Activated naive CD4-positive, alpha-beta T cell (primary cell): ENCODE results near the gene HNRNPR.
A peak's percentile ranks its signal among the peaks of the same experiment; 100 is the strongest.
"Not testable (repeated sequence)": the region's sequence is repeated elsewhere in the genome, so short reads cannot be mapped to it uniquely, and the experiment has no call there.

ENCODE experiments used
- DNase-seq, 4 experiments: peaks; one replicate each; lab custom pipeline; 2025; lab: John Stamatoyannopoulos, UW

The HNRNPR gene

DNA sequence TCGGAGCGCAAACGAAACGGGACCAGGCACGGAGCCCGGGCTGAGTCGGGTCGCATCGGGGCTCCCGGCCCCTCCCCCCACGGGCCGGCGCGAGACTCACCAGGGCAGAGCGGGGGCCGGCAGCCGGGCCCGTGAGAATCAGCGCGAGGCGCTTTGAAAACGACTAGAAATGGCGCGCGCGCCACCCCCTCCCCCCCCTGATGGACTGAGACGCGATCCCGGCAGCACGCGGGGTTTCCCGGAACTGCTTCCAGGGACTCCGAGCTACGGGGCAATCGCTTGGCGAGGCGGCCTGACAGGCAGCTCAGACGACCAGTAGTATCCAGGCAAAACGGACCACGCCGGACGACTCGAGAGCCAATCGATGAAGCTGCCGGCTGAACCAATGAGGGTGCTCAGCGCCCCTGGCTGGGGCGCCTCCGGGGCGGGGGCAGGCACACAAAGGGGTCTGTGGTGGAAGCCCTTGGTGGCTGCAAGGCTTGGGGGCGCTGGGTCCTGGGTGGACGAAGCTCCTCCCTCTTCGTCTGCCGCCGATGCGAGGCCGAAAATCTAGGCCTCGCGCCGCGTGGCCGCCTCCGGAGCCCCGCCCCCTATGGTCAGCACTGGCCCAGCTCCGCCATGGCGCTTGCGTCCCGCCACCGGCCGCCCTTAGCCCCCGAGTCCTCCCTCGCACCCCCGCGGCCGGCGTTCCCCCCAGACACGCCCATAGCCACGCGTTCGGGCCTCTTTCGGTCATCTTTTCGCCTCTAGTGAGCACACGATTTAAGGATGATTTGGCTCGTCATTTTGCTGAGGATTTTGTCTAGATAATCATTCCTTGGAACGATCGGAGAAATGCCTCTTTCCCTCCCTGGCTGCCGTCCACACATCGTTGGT, at the start of gene HNRNPR:
HNRNPR (minus strand) TSS at position 174 of the 876 bp plus-strand sequence. CDS start 3,276 bp downstream, outside the sequence.
- DNase-seq = peak; percentile 90 to 98 (median 97)

- no peak for DNase-seq
Measured at GRCh38 chr1:23393706-23394105, 49.6 kb upstream of the HNRNPR start.

DNA sequence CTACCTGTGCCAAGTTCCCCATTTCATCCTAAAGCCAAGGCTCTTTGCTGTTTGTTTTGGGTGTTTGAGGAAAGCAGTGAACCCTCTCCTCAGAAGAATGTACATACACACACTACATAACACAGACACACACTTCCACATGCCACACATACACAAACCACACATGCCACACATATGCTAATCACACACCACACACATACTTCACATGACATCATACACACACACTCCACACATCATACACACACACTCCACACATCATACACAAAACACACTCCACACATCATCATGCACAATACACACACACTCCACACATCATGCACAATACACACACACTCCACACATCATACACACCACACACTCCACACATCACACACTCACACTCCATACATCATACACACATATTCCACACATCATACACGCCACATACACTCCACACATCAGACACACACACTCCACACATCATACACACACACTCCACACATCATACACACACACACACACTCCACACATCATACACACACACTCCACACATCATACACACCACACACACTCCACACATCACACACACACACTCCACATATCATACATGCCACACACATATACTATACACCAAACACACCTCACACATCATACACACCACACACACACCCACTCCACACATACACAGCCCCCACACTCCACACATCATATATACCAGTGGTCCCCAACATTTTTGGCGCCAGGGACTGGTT, 48.2 kb upstream of the HNRNPR start:
- DNase-seq = no peak

GRCh38 chr1:23389837-23390321, 45.8 kb upstream of the HNRNPR start:
- DNase-seq = no peak

- DNase-seq = no peak
Measured at GRCh38 chr1:23387494-23387893, 43.4 kb upstream of the HNRNPR start.

DNA sequence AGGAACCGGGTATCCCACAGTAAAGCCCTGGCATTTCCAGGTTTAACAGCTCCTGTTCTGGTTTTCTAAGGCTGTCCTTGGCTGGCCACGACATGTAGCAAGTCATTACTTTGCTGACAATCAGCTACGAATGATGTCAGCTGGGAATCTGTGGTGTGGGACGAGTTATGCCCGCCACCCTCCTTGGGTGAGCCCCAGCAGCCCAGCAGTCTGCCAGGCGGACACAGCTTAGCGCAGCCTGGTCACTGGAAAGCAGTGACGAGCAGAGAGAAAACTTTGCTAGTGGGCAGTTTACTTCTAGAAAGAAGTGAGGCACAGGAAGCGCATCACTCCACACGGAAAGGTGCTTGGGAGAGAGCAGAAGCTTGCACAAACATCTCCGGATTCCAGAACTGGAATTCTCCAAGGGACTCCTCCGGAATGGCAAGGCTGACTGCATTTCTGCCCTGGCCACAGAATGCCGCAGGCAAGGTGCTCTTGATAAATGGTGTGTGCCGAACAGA, 41.1 kb upstream of the HNRNPR start:
- DNase-seq = no peak

GRCh38 chr1:23384312-23385058, 40.4 kb upstream of the HNRNPR start:
- no peak for DNase-seq

GRCh38 chr1:23383577-23384311, 39.7 kb upstream of the HNRNPR start:
- no peak for DNase-seq

DNA sequence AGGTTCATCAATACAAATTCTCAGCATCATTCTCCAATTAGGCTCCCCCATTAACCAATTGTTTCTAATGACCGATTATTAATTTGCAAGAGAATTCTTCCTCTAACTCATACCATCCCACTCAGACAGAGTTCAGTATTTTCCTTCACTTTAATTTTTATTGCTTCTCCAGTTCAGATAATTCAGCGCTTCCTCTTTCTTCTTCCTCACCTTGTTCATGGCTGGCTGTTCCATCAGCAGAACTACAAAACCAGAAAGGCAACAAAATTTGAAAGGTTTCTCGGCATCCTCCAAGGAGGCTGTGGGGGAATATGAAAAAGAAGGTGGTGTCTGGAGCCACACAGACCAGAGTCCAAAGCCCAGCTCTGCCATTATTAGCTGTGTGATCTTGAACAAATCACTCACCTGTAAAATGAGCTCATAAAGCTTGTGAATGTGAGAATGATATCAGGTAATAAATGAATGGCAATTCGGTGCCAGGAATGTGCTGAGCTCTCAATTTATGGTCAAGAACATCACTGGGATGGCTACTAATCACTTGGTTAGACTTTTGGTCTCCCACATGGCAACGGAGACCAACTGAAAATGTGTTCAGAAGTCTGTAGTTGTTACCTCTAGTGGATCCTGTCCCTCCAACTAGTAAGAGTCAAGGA, 37.3 kb upstream of the HNRNPR start:
- DNase-seq = no peak

- no peak for DNase-seq
Measured at GRCh38 chr1:23380719-23381118, 36.6 kb upstream of the HNRNPR start.

DNA sequence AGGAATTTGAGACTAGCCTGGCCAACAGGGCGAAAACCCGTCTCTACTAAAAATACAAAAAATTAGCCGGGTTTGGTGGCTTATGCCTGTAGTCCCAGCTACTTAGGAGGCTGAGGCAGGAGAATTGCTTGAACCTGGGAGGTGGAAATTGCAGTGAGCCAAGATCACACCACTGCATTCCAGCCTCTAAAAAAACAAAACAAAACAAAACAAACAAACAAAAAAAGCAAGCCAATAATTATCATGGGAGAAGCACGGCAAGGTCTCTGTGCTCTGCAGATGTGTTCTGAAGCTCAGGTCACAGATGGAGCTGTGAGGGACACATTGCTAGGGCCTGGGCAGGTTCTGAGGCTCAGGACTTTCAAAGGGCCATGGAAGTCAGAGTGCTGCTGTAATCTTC, 36.2 kb upstream of the HNRNPR start:
- DNase-seq = not testable (repeated sequence)

- no peak for DNase-seq
Measured at GRCh38 chr1:23376890-23377811, 33.1 kb upstream of the HNRNPR start.

GRCh38 chr1:23374079-23374735, 30.1 kb upstream of the HNRNPR start:
- not testable (repeated sequence) for DNase-seq

- DNase-seq = no peak
Measured at GRCh38 chr1:23371987-23372880, 28.1 kb upstream of the HNRNPR start.

DNA sequence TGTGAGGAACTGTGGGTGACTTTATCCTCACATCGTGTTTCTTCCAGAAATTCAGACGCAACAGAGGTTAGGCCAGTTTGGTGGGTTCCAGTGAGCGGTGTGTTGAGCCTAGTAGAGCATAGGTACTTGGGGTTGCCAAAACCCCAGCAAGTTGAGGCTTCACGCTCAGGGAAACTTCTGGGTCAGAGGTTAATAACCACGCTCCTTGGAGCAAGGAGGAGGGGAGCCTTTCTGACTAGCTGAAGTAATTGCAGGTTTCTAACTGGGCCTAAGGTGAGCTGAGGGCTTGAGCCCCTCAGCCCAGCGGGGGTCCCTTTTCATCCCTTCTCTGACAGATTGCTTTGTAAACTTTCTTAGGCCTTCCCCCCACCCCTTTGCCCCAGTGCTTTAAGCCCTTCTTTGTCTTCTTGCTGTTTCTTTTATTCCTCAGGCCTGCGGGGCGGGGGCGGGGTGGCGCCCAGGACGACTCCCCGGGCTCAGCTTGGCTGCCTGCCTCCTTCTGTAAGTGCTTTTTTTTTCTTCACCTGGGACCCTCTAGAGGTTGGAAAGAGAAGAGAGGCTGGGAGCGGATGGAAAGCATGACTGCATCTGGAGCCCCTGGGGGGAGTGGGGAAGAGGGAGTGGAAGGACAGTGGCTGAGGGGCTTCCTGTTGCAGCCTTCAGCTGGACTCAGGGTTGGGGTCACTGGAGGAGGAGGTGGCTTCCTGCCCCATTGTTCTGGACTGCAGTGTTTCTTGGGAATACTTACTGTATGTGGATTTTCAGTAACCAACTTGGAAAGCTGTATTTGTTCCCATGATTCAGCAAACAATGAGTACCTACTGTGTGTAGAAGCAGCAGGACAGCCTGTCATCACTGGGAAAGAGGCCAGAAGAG, 26.9 kb upstream of the HNRNPR start:
- no peak for DNase-seq

- no peak for DNase-seq
Measured at GRCh38 chr1:23370330-23370708, 26.2 kb upstream of the HNRNPR start.
